ENCODE results near the gene CSRP3. TPM values are rescaled to one million over a fixed set of nuclear protein-coding genes. Genes with fewer than 3 reads are reported as not detected.
"Not testable (repeated sequence)": the region's sequence is repeated elsewhere in the genome, so short reads cannot be mapped to it uniquely, and the experiment has no call there.

The CSRP3 gene
- polyA plus RNA-seq, 4 donors: 0.13 TPM; not detected in 3

DNA sequence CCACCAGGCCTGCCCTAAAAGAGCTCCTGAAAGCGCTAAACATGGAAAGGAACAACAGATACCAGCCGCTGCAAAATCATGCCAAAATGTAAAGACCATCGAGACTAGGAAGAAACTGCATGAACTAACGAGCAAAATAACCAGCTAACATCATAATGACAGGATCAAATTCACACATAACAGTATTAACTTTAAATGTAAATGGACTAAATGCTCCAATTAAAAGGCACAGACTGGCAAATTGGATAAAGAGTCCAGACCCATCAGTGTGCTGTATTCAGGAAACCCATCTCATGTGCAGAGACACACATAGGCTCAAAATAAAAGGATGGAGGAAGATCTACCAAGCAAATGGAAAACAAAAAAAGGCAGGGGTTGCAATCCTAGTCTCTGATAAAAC lies 64.9 kb downstream of the CSRP3 start:
- DNase-seq (ENCODE audit: low read depth in 4 of 4, low spot score in 2 of 4): not testable (repeated sequence)

DNA sequence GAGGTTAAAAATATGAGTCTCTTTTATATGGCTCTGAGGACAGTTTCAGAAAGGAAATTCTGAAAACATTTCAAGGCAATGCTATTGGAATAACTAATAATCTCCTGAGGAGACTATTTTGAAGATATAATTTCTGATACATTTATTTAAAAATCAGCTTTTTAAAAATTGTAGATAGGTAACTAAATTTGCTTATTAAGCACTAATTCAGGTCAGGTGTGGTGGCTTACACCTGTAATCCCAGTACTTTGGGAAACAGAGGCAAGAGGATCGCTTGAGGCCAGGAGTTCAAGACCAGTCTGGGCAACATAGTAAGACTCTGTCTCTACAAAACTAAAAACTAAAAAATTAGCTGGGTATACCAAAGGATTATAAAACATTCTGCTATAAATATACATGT lies 67.8 kb downstream of the CSRP3 start:
- DNase-seq (ENCODE audit: low read depth in 4 of 4, low spot score in 2 of 4): no peak

Other genes starting within 250 kb of the CSRP3 start
- not detected for gene MRGPRX2, start 141.3 kb downstream of the CSRP3 start, polyA plus RNA-seq (ENCODE audit: insufficient read length in 4 of 4)
- 10 to 100 TPM; 17.9 to 21.0 (median 18.9) TPM for gene ZDHHC13, start 84.8 kb downstream of the CSRP3 start, polyA plus RNA-seq (ENCODE audit: insufficient read length in 4 of 4)
- 1 to 10 TPM; 5.9 to 9.8 (median 8.1) TPM for gene E2F8, start 39.0 kb upstream of the CSRP3 start, polyA plus RNA-seq (ENCODE audit: insufficient read length in 4 of 4)